GM18861 (cell line): ENCODE measurements around the gene REPS1.

Source experiments
- ATAC-seq: cut with Tn5 transposase; IDR thresholded peaks from one replicate; pipeline ENCODE4 v1.9.1; 2021; ENCODE audit not compliant: unreplicated experiment

The REPS1 gene

DNA sequence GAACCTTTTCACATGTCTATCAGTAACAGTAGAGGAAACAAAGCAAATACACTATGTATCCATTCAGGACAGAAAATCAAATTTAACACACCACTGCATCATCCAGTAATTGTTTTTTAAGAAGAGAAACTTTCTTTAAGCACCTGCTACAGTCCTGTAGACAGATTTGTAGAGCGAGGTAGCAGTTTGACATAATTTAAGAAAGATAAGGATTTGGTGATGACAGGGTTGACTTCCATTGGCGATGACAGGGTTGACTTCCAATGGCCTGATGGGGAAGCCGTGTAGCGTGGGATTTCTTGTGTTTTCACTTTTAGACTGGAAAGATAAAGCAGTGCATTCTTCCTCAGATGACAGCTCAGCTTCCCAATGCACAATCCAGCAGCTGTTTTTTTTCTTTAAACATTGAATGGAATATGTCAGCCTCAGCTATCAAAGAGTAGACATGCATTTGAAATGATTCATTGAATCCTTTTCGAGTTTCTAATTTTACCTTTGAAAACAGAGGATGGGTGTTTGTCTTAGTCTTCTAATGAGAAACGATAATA, 123.6 kb downstream of the REPS1 start:
- no peak for ATAC-seq

- ATAC-seq: no peak
These were observed 124.7 kb downstream of the REPS1 start for GRCh38 chr6:138863321-138863720.

DNA sequence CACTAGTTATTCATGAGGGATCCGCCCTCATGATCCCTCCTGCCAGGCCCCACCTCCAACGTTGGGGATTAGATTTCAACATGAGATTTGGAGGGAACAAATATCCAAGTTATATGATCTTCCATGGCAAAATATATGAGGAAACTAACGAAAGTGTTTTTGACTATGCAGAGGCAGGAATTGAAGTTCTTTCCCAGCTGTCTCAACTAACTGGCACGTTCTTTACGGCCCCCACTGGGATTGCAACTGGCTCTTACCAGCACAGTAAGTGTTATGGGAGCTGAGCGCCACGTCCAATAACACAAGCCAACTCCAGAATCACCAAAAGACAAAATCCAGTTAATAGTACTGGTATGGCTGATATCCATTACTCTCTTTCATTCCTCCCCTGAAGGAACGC, 125.6 kb downstream of the REPS1 start:
- no peak for ATAC-seq

- ATAC-seq: no peak
These were observed 130.3 kb downstream of the REPS1 start for GRCh38 chr6:138857775-138858174.

DNA sequence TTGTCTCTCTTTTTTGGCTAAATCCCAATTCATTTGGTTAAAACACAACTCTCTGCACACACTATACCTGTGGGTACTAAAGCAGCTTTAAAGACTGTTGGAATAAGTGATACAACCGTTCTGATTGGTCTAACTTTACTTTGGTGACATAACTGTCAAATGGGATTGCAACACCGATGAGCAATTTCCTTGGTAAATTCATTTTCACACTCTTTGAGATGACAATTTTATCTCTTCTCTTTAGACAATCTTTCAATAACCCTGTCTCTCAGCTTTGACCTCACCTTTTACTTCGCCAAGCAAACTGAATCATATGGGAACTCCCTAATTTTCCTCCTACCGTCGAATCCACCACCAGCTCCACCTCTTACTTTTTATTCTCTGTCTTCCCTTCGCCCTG, 131.4 kb downstream of the REPS1 start:
- no peak for ATAC-seq
